ENCODE results near the gene LGALS1. TPM values are rescaled to one million over a fixed set of nuclear protein-coding genes. Genes with fewer than 3 reads are reported as not detected.
"Not testable (repeated sequence)": the region's sequence is repeated elsewhere in the genome, so short reads cannot be mapped to it uniquely, and the experiment has no call there.

The LGALS1 gene
- total and polyA plus RNA-seq, 2 donors (not counting 1 experiment from before 2014, with no cell fraction given), result 106 to 207 TPM

GRCh38 chr22:37655252-37655563, 20.2 kb upstream of the LGALS1 start:
- no peak for ATAC-seq (ENCODE audit: low read depth)
- H3K4me1 Mint-ChIP-seq, result peaks cover 23% of the 10 kb centered on the region
- H3K9me3 Mint-ChIP-seq (ENCODE audit: insufficient read depth), result no peaks in the 10 kb centered on the region
- H3K9me3 ChIP-seq (ENCODE audit: control extremely low read depth in 1 of 3, control insufficient read depth in 2 of 3, insufficient read depth in 1 of 3, low read length in 2 of 3), result no peaks in the 10 kb centered on the region
- POLR2A ChIA-PET, result no interaction called here
- intact Hi-C loops (cut with micrococcal nuclease), result no loop called here
- H3K36me3 ChIP-seq (replicated peaks in 1 of 2; ENCODE audit: control extremely low read depth in 1 of 2, control insufficient read depth in 1 of 2, extremely low read depth in 1 of 2, insufficient read depth in 2 of 2, low read length in 1 of 2), result peaks cover 0 to 38% of the 10 kb centered on the region in 2 experiments
- WGBS (ENCODE audit: insufficient coverage), result 94% methylated on average over 4 of the region's 17 CpGs
- H4K20me1 ChIP-seq (ENCODE audit: control insufficient read depth, insufficient read depth, low read length, poor library complexity, severe bottlenecking), result peaks cover 2% of the 10 kb centered on the region
- no peak overlapping the region for H3K27ac ChIP-seq (ENCODE audit: low read length in 2 of 2)
- peaks cover 15% of the 10 kb centered on the region for H3K79me2 ChIP-seq (ENCODE audit: control insufficient read depth, insufficient read depth, low read length)
- H3K4me3 Mint-ChIP-seq, result no peak overlapping the region
- H3K27me3 ChIP-seq (replicated peaks in 1 of 4; ENCODE audit: control extremely low read depth in 1 of 4, control insufficient read depth in 3 of 4, insufficient read depth in 4 of 4, low read length in 3 of 4), result no peaks in the 10 kb centered on the region
- TF ChIP-seq CTCF (IDR thresholded peaks at IDR 0.05) (no peak), EZH2 (IDR thresholded peaks at IDR 0.05; ENCODE audit: borderline replicate concordance, insufficient read depth, low read depth, low read length, poor library complexity, severe bottlenecking) (no peak)
- peaks cover 16 to 21% of the 10 kb centered on the region in 2 donors for H3K4me1 ChIP-seq (ENCODE audit: control insufficient read depth in 2 of 2, insufficient read depth in 2 of 2, low read length in 2 of 2)
- no peak overlapping the region for H3K4me3 ChIP-seq (ENCODE audit: control extremely low read depth in 1 of 5, extremely low read depth in 1 of 5, insufficient read depth in 1 of 5, low read depth in 2 of 5, low read length in 4 of 5)
- no peak overlapping the region for H3K4me2 ChIP-seq (replicated peaks; ENCODE audit: low read depth, low read length, poor library complexity, severe bottlenecking)
- no peak overlapping the region for H2AFZ ChIP-seq (ENCODE audit: insufficient read depth, low read depth, low read length, poor library complexity, severe bottlenecking)
- H3K9ac ChIP-seq (ENCODE audit: low read length), result no peak overlapping the region
- H3K27me3 Mint-ChIP-seq, result no peaks in the 10 kb centered on the region
- CTCF ChIA-PET, result interaction anchor here (2.5 to 22.6 kb wide), 2 partner anchors 12 to 26 kb away, joined by 18 to 462 read pairs; partner anchors contain the start of genes LGALS1 and NOL12
- no peak for DNase-seq
- H3K27ac Mint-ChIP-seq, result no peak overlapping the region

GRCh38 chr22:37656583-37656982, 18.9 kb upstream of the LGALS1 start:
- H3K9me3 Mint-ChIP-seq (ENCODE audit: insufficient read depth); DNase-seq; H3K4me3 ChIP-seq (ENCODE audit: control extremely low read depth in 1 of 5, extremely low read depth in 1 of 5, insufficient read depth in 1 of 5, low read depth in 2 of 5, low read length in 4 of 5); H3K9ac ChIP-seq (ENCODE audit: low read length); ATAC-seq (ENCODE audit: low read depth); intact Hi-C loops (cut with micrococcal nuclease); H4K20me1 ChIP-seq (ENCODE audit: control insufficient read depth, insufficient read depth, low read length, poor library complexity, severe bottlenecking); H3K27me3 ChIP-seq (replicated peaks in 1 of 4; ENCODE audit: control extremely low read depth in 1 of 4, control insufficient read depth in 3 of 4, insufficient read depth in 4 of 4, low read length in 3 of 4); H3K9me3 ChIP-seq (ENCODE audit: control extremely low read depth in 1 of 3, control insufficient read depth in 2 of 3, insufficient read depth in 1 of 3, low read length in 2 of 3); H2AFZ ChIP-seq (ENCODE audit: insufficient read depth, low read depth, low read length, poor library complexity, severe bottlenecking); H3K27me3 Mint-ChIP-seq; H3K27ac ChIP-seq (ENCODE audit: low read length in 2 of 2); H3K4me2 ChIP-seq (replicated peaks; ENCODE audit: low read depth, low read length, poor library complexity, severe bottlenecking): not testable (repeated sequence)
- 96% methylated on average over 4 of the region's 4 CpGs for WGBS (ENCODE audit: insufficient coverage)
- Histone ChIP-seq H3K4me1 (ENCODE audit: control insufficient read depth in 2 of 2, insufficient read depth in 2 of 2, low read length in 2 of 2) (peaks cover 30 to 35% of the 10 kb centered on the region in 2 donors), H3K36me3 (replicated peaks in 1 of 2; ENCODE audit: control extremely low read depth in 1 of 2, control insufficient read depth in 1 of 2, extremely low read depth in 1 of 2, insufficient read depth in 2 of 2, low read length in 1 of 2) (peaks cover 0 to 25% of the 10 kb centered on the region in 2 experiments), H3K79me2 (ENCODE audit: control insufficient read depth, insufficient read depth, low read length) (peaks cover 26% of the 10 kb centered on the region)
- ChIA-PET POLR2A (interaction anchor here (0.6 to 0.7 kb wide), 2 partner anchors 22 to 401 kb away, joined by 3 to 4 read pairs; partner anchors contain the start of gene PICK1), CTCF (interaction anchor here (1.9 to 22.6 kb wide), 6 partner anchors 13 to 48 kb away, joined by 6 to 462 read pairs (median 32); partner anchors contain the start of genes GGA1, LGALS1, NOL12 and SH3BP1)
- peak overlapping the region; percentile 6 for H3K4me3 Mint-ChIP-seq
- H3K27ac Mint-ChIP-seq, result peak overlapping the region; percentile 54
- peaks cover 37% of the 10 kb centered on the region for H3K4me1 Mint-ChIP-seq

Measured in B cell (primary cell).